Esophagus muscularis mucosa (tissue), 4 donors: ENCODE data around the gene HOXB8. TPM values are rescaled to one million over a fixed set of nuclear protein-coding genes. Genes with fewer than 3 reads are reported as not detected.
A peak's percentile ranks its signal among the peaks of the same experiment; 100 is the strongest.

ENCODE experiments used
- DNase-seq: peaks from one replicate; pipeline ENCODE4 v3.0.0-alpha.2; 2017; ENCODE audit errors: extremely low spot score
- H3K27ac ChIP-seq, 4 donors: fragments of 200-600 bp; sonication (generic); replicated peaks in 1 of 4; 1 replicate in 3 of 4; 2 replicates in 1 of 4; pipeline ENCODE4 v1.5.1; 2016 to 2019; ENCODE audit warnings: mild to moderate bottlenecking in 1 of 4
- H3K27me3 ChIP-seq, 4 donors: fragments of 200-600 bp; sonication (generic); one replicate each; pipeline versions ENCODE4 v1.5.1 to v1.6.0; 2016 to 2019
- H3K36me3 ChIP-seq, 4 donors: fragments of 200-600 bp; sonication (generic); one replicate each; pipeline ENCODE4 v1.5.1; 2016 to 2019
- H3K4me1 ChIP-seq, 4 donors: fragments of 200-600 bp; sonication (generic); one replicate each; pipeline ENCODE4 v1.5.1; 2016 to 2019
- H3K4me3 ChIP-seq, 4 donors: fragments of 200-600 bp; sonication (generic); 1 replicate in 2 of 4; 2 replicates in 2 of 4; pipeline ENCODE4 v1.5.1; 2016 to 2019; ENCODE audit warnings: mild to moderate bottlenecking in 4 of 4, moderate library complexity in 1 of 4
- H3K9me3 ChIP-seq, 4 donors: fragments of 200-600 bp; sonication (generic); 1 replicate in 3 of 4; 2 replicates in 1 of 4; pipeline ENCODE4 v1.5.1; 2016 to 2019
- CTCF ChIP-seq, 3 experiments: fragments of 200-600 bp in 2 of 3; fragments of 450-650 bp in 1 of 3; sonication (generic) in 2 of 3; IDR thresholded peaks; one replicate each; pipeline ENCODE4 v1.5.1; 2017 to 2019; ENCODE audit warnings: antibody characterized with exemption in 3 of 3, mild to moderate bottlenecking in 2 of 3, moderate library complexity in 1 of 3
- EP300 ChIP-seq: sonication (generic); formaldehyde crosslinking; IDR thresholded peaks from one replicate; pipeline ENCODE4 v1.6.1; 2017; ENCODE audit warnings: antibody characterized with exemption
- POLR2A ChIP-seq: fragments of 450-650 bp; IDR thresholded peaks from one replicate; pipeline ENCODE4 v1.6.1; 2017; ENCODE audit warnings: antibody characterized with exemption, moderate library complexity, mild to moderate bottlenecking, low read depth
- POLR2AphosphoS5 ChIP-seq, 2 donors: sonication (generic); formaldehyde crosslinking; IDR thresholded peaks; one replicate each; pipeline ENCODE4 v1.6.1; 2017; ENCODE audit warnings: antibody characterized with exemption in 2 of 2
- WGBS: methylation state at CpG from one replicate; pipeline ENCODE4 v1.1.5; 2018; 5-methylcytosine and 5-hydroxymethylcytosine counted together
- intact Hi-C: fragments of 100-400 bp; cut with DNase I; formaldehyde crosslinking; loops from one replicate; pipeline ENCODE4 v1.15.1; 2023
- total RNA-seq, 4 donors: library from RNA; depleted of rRNA; stranded (reverse); fragments of >200 nt; gene quantifications; one replicate each; pipeline versions ENCODE4 v1.1.0 to v1.2.1, GENCODE V29; 2016

The HOXB8 gene
- total RNA-seq, 4 donors from 2014 or later: not detected

GRCh38 chr17:48591255-48592056 lies 23.6 kb downstream of the HOXB8 start:
- 94% methylated on average over 10 of the region's 10 CpGs for WGBS
- peaks cover 29 to 54% (median 45%) of the 10 kb centered on the region in 4 donors for H3K4me1 ChIP-seq
- H3K27ac ChIP-seq: peak overlapping the region in 2 of 4 donors; percentile 56 to 72

GRCh38 chr17:48590607-48591161 lies 24.4 kb downstream of the HOXB8 start:
- Histone ChIP-seq H3K9me3 (no peaks in the 10 kb centered on the region), H3K4me1 (peaks cover 31 to 54% (median 46%) of the 10 kb centered on the region in 4 donors), H3K27me3 (peaks cover 0 to 40% (median 9%) of the 10 kb centered on the region in 4 donors), H3K36me3 (no peaks in the 10 kb centered on the region), H3K4me3 (no peak overlapping the region), H3K27ac (peak overlapping the region in 1 of 4 donors; percentile 91)
- no peak for TF ChIP-seq EP300
- TF ChIP-seq CTCF (IDR thresholded peaks at IDR 0.05): no peak
- no peak for TF ChIP-seq POLR2AphosphoS5 (IDR thresholded peaks at IDR 0.05)
- no peak for TF ChIP-seq POLR2A
- intact Hi-C loops: loop anchor here (5.0 kb wide), 1 partner anchor 253 kb away; no protein-coding TSS in a partner anchor
- DNase-seq: no peak

More at GRCh38 chr17:48591255-48592056, 23.6 kb downstream of the HOXB8 start:
- Histone ChIP-seq H3K4me3 (peak overlapping the region in 3 of 4 donors; percentile 54 to 64 (median 57)), H3K36me3 (no peaks in the 10 kb centered on the region), H3K27me3 (peaks cover 6 to 48% (median 13%) of the 10 kb centered on the region in 4 donors), H3K9me3 (no peaks in the 10 kb centered on the region)
- no peak for DNase-seq
- no peak for TF ChIP-seq EP300
- TF ChIP-seq CTCF (IDR thresholded peaks at IDR 0.05): no peak
- no peak for TF ChIP-seq POLR2A
- no peak for TF ChIP-seq POLR2AphosphoS5 (IDR thresholded peaks at IDR 0.05)
- intact Hi-C loops: loop anchor here (5.0 kb wide), 1 partner anchor 254 kb away; no protein-coding TSS in a partner anchor

- intact Hi-C loops: loop anchor here (5.0 kb wide), 1 partner anchor 253 kb away; no protein-coding TSS in a partner anchor
- H3K36me3 ChIP-seq: no peaks in the 10 kb centered on the region
- H3K27me3 ChIP-seq: peaks cover 0 to 34% (median 4%) of the 10 kb centered on the region in 4 donors
- H3K9me3 ChIP-seq: no peaks in the 10 kb centered on the region
- no peak for DNase-seq
- H3K4me1 ChIP-seq: peaks cover 35 to 57% (median 48%) of the 10 kb centered on the region in 4 donors
- 81% methylated on average over 23 of the region's 23 CpGs for WGBS
- TF ChIP-seq EP300 (no peak), CTCF (IDR thresholded peaks at IDR 0.05) (no peak), POLR2A (no peak), POLR2AphosphoS5 (IDR thresholded peaks at IDR 0.05) (no peak)
- peak within 1 kb of the TSS in 2 of 4 donors; percentile 8 to 28 for H3K4me3 ChIP-seq
- peak within 1 kb of the TSS in 2 of 4 donors; percentile 13 to 91 for H3K27ac ChIP-seq
Measured at GRCh38 chr17:48589831-48590606, 25.1 kb downstream of the HOXB8 start, which contains the start of gene HOXB3. HOXB3 (minus strand) TSS chr17:48590241; CDS start chr17:48552474, 37,767 bp downstream.

- 67% methylated on average over 10 of the region's 10 CpGs for WGBS
- TF ChIP-seq POLR2AphosphoS5 (IDR thresholded peaks at IDR 0.05) (no peak), EP300 (no peak), POLR2A (no peak), CTCF (IDR thresholded peaks at IDR 0.05) (no peak)
- Histone ChIP-seq H3K4me3 (peak overlapping the region in 2 of 4 donors; percentile 8 to 28), H3K36me3 (no peaks in the 10 kb centered on the region), H3K4me1 (peaks cover 42 to 60% (median 50%) of the 10 kb centered on the region in 4 donors), H3K27me3 (peaks cover 0 to 26% (median 0%) of the 10 kb centered on the region in 4 donors), H3K9me3 (no peaks in the 10 kb centered on the region), H3K27ac (peak overlapping the region in 1 of 4 donors; percentile 91)
- intact Hi-C loops: no loop called here
- no peak for DNase-seq
Measured at GRCh38 chr17:48589060-48589830, 25.8 kb downstream of the HOXB8 start.
